ENCODE data around the gene KLRD1.
"Not testable (repeated sequence)": the region's sequence is repeated elsewhere in the genome, so short reads cannot be mapped to it uniquely, and the experiment has no call there.

KLRD1 gene

GRCh38 chr12:10339053-10339840, 31.6 kb downstream of the KLRD1 start:
- no peak for DNase-seq

DNA sequence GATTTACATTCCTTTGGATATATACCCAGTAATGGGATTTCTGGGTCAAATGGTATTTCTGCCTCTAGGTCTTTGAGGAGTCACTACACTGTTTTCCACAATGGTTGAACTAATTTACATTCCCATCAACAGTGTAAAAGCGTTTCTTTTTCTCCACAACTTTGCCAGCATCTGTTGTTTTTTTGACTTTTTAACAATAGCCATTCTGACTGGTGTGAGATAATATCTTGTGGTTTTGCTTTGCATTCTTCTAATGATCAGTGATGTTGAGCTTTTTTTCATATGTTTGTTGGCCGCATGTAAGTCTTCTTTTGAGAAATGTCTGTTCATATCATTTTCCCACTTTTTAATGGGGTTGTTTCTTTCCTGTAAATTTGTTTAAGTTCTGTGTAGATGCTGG, 33.3 kb downstream of the KLRD1 start:
- DNase-seq, result not testable (repeated sequence)

DNA sequence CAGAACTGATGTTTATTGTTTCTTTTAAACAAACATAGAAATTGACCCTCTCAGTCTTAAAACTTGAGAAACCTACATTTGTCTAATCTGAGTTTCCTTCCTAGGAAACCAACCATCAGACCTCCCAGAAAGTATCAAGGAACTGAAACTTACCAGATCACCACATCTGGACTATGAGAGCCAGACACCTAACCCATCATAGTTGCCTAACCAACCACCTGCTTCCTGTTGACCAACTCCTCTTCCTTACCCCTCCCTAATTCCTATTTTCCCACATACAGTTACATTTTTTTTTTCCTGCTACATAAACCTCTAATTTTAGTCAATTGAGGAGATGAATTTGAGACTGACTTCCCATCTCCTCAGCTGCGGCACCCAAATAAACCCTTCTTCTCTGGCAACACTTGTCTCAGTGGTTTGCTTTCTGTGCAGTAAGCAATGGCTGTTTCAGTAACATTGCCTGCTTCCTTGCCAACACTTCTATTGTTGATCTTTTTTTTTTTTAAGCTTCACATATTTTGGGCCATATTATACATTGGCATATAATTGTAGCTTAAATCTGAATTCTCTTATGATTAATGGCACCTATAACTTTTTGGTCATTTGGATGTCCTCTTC, 34.3 kb downstream of the KLRD1 start:
- DNase-seq, result no peak

GRCh38 chr12:10351457-10351856, 43.8 kb downstream of the KLRD1 start:
- DNase-seq, result not testable (repeated sequence)

GRCh38 chr12:10354071-10354470, 46.4 kb downstream of the KLRD1 start:
- DNase-seq, result no peak

DNA sequence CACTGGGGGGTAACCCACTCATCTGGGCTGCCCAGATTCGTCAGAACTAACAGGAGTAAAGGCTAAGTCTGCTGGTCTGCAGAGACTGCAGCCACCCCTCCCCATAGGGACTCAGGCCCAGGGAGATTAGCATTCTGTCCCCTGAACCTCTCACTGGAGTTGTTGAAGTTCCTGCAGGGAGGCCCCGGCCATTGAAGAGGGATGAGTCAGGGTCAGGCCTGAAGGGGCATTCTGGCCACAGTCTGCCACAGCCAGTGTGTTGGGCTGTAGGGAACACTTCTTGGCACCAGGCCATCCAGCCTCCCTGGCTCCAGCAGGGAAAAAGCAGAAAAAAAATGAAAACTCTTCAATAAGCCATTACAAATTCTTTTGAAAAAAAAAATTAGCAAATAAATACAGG, 46.8 kb downstream of the KLRD1 start:
- DNase-seq, result no peak

- no peak for DNase-seq
Measured at GRCh38 chr12:10358131-10358530, 50.5 kb downstream of the KLRD1 start.

GRCh38 chr12:10358969-10359368, 51.3 kb downstream of the KLRD1 start:
- no peak for DNase-seq

GRCh38 chr12:10361084-10361483, 53.4 kb downstream of the KLRD1 start:
- no peak for DNase-seq

- DNase-seq, result peak; percentile 31
Measured at GRCh38 chr12:10361622-10362021, 54.0 kb downstream of the KLRD1 start.

DNA sequence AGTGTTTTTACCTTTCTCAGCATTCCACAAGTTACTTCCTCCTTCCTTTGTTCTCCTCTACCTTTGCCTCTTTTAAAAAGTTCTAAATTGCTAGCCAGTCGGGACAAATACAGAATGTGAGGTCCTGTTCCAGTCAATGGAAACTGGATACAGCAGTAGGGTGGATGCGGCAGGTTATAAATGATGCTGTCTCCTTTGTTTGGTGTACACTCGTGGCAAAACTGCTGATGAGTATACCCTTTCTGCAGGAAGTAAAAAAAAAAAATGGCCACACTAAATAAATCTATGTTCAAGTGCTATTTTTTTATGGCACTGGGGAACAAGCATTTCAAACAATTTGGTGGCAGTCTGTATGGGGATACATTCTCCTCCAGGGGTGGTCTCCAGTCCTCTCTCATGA, 54.7 kb downstream of the KLRD1 start:
- DNase-seq, result no peak

DNA sequence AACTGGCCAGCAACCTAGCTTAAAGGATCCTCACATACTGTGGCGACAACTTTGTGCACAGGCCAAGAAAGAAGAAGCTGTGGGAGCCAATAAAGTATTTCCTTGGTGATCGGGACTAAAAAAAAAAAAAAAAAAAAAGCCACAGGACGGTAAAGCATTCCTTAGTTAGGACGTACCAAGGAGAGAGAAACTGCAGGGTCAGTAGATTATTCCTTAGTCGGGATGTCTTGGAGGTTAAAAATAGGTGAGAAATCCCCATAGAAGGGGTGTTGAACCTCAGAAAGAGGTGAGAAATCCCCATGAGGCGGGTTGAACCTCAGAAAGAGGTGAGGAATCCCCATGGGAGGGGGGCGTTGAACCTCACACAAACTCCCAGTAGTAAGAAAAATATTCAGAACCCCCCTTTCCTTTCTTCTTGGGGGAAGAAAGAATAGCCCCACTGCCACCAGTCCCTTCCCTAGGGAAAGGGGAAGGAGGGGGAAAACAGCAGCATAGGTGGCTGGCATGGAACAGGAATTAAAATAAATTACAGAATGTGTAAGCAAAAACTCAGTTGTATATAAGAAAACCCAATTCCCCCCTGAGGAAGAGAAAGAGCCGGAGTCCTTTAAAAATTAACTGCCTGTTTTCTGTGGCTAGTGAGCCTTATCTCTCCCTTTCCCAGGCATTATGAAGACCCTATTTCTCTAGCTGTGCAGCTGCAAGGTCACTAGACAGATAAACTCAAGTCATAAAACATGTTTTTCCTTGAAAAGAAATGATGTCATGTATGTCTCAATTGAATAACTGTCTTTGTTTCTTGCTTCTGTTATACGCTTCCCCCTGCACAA, 55.4 kb downstream of the KLRD1 start:
- peak; percentile 9 for DNase-seq

- peak; percentile 4 for DNase-seq
Measured at GRCh38 chr12:10363658-10363913, 55.9 kb downstream of the KLRD1 start.

DNA sequence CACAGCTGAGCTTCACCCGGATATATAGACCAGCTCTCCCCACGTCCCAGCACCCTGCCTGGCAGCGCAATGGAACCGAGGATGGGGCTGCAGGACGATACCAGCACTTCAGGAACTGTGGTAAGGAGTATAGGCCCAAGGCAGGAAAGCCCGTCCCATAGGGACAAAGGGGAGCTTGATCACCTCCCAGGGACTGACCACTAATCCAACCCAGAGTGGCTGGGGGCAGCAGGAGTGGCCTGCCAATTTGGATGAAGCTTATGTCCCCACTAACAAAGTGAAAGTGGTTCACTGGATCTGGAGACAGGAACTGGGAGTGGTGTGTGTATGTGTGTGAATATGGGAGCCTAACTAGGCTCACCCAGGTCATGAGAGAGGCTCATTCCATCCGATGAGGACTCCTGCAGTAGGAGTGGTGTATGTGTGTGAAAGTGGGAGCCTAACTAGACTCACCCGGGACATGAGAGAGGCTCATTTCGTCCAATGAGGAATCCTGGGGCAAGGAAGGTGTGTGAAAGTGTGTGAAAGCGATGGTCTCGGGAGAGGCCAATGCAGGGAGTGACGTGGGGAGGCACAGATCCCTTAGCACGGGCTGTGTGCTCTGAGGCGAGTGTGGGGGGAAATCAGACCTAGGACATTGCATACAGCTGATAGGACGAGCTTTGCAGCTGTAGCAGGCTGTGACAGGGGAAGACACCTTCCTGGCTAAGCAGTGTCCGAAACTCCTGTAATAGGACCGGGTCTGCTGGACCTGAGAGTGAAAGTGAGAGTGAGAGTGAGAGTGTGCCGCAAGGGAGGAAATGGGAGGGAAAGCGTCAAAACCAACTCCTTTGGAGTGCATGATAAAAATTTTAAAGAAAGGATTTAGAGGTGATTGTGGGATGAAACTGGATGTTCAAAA, 56.5 kb downstream of the KLRD1 start:
- peak; percentile 42 for DNase-seq

DNA sequence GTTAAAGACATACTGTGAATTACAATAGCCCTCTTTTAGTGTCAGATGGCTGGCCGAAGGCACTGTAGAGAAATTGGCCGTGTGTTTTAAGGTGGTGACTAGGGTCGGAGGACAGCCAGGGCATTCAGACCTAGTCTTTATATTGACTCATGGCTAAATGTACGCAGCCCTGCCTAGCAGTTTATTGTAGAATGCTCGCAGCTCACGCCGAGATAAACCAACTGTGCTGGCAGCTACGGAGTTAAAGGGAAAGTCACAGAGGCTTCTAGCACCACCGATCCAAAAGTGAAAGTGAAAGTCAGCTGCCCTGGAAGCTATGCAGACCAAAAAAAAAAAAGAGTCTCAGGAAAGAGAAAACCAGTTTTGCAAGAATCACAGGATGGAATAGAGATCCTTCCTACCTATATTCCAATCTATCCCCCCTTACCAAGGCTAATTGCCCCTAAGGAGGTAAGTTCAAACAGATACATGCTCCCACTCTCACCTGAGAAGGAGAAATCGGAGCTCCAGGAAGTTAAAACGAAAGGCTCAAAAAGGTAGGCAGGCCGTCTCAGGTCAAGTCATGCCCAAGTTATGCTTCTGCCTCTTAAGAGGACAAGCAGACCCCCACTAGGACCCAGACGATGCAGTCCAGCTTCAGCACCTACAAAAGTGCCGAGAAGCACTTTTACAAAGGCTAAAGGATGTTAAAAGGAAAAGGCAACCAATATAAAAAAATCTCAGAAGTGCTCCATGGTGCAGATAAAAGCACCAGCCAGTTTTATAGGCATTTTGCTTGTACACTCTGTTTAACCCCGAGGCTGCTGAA, 57.3 kb downstream of the KLRD1 start:
- DNase-seq, result peak; percentile 83

DNA sequence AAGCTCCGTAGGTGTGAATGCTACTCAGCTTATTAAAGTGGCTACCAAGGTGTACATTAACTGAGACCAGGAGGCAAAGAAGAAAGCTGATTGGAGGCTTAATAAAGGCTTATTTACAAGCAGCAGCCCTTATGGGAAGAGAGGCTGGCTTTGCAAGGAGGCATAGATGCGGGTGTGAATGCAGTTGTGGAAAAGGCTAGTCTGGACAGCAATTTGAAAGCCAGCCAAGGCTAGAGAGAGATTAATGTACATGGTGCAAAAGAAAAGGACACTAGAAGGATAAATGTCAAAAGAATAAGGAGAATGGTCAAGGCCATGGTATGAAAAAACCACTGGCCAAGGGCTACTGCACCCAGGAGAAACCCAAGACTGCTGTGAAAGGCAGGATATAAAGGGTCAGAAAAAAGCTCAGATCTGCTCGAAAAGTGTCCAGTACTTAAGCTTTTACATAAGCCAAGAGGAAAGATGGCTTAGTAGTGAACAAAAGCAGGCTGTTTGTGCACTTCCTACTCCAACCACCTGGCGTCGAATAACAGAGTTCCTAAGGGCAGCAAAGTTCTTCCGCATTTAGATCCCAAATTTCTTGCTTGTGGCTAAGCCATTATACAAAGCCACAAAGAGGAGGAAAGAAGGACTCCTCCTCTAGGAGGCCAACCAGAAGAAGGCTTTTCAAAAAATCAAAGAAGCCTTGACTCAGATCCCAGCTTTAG, 58.2 kb downstream of the KLRD1 start:
- DNase-seq, result peak; percentile 45

DNA sequence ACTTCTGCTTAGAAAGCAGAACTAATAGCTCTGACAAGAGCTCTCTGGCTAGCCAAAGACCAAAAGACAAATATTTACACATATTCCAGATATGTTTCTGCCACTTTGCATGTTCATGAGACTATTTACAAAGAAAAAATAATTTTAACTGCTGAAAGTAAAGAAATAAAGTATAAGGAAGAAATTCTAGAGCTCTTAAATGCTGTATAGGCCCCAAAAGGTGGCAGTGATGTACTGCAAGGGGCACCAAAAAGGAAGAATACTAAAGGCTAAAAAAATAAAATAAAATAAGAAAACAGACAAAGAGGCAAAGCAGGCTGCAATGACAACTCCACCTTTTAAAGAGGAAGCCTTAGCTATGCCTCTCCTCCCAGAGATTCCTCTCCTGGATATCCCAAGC, 59.2 kb downstream of the KLRD1 start:
- no peak for DNase-seq

DNA sequence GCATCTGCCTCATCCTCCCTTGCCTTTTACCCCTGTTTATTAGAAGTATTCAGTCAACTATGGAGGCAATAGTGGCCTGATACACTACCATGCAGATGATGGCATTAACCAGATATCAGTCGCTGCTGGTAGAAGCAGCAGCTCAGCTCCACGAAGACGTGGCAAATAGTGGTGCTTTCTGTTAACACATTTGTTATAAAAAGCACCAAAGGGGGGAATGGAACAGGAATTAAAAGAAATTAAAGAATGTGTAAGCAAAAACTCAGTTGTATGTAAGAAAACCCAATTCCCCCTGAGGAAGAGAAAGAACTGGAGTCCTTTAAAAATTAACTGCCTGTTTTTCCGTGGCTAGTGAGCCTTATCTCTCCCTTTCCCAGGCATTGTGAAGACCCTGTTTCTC, 60.0 kb downstream of the KLRD1 start:
- DNase-seq, result not testable (repeated sequence)

DNA sequence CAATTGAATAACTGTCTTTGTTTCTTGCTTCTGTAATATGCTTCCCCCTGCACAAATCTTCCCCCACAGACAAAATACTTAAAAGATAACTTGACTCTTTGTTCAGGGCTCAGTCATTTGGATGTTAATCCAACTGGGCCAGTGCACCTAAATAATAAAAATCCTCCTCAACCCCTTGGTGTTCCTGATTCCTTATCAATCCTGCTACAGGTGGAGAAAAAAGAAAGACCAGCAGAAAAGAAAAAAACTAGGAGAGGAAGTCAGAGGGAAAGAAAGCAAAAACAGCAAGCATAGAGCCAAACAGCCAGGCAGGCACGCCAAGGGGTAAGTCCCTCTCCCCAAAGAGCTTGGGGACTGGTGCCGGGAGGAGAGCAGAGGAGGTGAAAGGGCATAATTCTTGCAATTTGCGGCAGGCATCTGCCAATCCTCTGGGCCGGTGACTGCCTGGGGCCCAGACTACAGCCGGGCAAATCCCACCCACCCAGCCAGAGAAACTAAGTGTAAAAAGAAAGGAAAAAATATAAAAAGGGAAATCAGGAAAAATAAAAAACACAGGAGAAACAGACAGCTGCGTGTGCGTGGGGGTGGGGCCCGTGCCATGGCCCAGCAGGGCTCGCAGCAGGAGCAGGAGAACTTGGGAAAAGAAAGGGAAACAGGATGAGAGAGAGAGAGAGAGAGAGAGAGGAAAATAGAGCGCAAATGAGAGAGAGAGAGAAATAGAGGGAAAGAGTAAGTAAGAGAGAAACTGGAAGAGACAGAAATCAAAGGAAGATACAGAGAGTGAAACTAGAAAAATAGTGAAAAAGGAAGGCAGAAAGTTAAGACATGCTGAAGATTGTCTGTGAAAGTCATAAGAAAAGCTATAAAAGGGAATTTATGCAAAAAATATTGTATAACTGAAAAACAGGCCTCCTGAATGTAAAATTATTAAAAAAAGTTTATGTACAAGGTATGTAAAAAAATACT, 60.8 kb downstream of the KLRD1 start:
- no peak for DNase-seq

Data from fibroblast of skin of abdomen (primary cell).